Sigmoid colon (tissue), 3 donors: ENCODE measurements around the gene VPS13C.

Experiments used
- CTCF ChIP-seq, 4 experiments: fragments of 450-650 bp in 3 of 4; fragments of 200-600 bp in 1 of 4; IDR thresholded peaks; one replicate each; pipeline ENCODE4 v1.5.1; 2016 to 2019; ENCODE audit warnings: antibody characterized with exemption in 4 of 4, mild to moderate bottlenecking in 3 of 4, moderate library complexity in 2 of 4
- POLR2A ChIP-seq, 2 donors: fragments of 450-650 bp; IDR thresholded peaks; one replicate each; pipeline ENCODE4 v1.6.1; 2016; ENCODE audit warnings: antibody characterized with exemption in 2 of 2, mild to moderate bottlenecking in 2 of 2, moderate library complexity in 2 of 2

- TF ChIP-seq CTCF (IDR thresholded peaks at IDR 0.05) (no peak), POLR2A (IDR thresholded peaks at IDR 0.05) (no peak)
Measured at GRCh38 chr15:62046078-62046743, 14.0 kb downstream of the VPS13C start.
